SK-N-SH treated with all-trans-retinoic acid at 6 μM for 48 hours (cell line): ENCODE measurements around the gene NOL11.

Source experiments
- ARNTL ChIP-seq: fragments of 450-650 bp; formaldehyde crosslinking; IDR thresholded peaks from 2 replicates; pipeline ENCODE4 v1.5.0; 2020; ENCODE audit warnings: low read depth, mild to moderate bottlenecking, moderate library complexity, borderline replicate concordance
- CREB5 ChIP-seq: fragments of 250-450 bp; sonication (Bioruptor Pico); IDR thresholded peaks from 2 replicates; pipeline ENCODE4 v1.5.1; 2020; ENCODE audit warnings: low read depth, mild to moderate bottlenecking, moderate library complexity
- ISL1 ChIP-seq: fragments of 250-450 bp; sonication (Bioruptor Pico); IDR thresholded peaks from 2 replicates; pipeline ENCODE4 v2.1.2; 2022; ENCODE audit warnings: mild to moderate bottlenecking, moderate library complexity
- OSR1 ChIP-seq: fragments of 250-450 bp; sonication (Bioruptor Pico); IDR thresholded peaks from 2 replicates; pipeline ENCODE4 v1.8.0; 2022; ENCODE audit warnings: moderate library complexity, mild to moderate bottlenecking, inconsistent platforms
- SNAI2 ChIP-seq: fragments of 250-450 bp; sonication (Bioruptor Pico); IDR thresholded peaks from 2 replicates; pipeline ENCODE4 v1.5.0; 2020; ENCODE audit warnings: mild to moderate bottlenecking, moderate library complexity
- TCF4 ChIP-seq: fragments of 250-450 bp; sonication (Bioruptor Pico); IDR thresholded peaks from 2 replicates; pipeline ENCODE4 v1.8.0; 2021; ENCODE audit warnings: mild to moderate bottlenecking, moderate library complexity, borderline replicate concordance
- TOX ChIP-seq: fragments of 250-450 bp; sonication (Bioruptor Pico); IDR thresholded peaks from 2 replicates; pipeline ENCODE4 v1.8.0; 2021; ENCODE audit warnings: mild to moderate bottlenecking, moderate library complexity, borderline replicate concordance
- ZNF70 ChIP-seq: fragments of 450-650 bp; formaldehyde crosslinking; IDR thresholded peaks from 2 replicates; pipeline ENCODE4 v1.5.0; 2020; ENCODE audit warnings: mild to moderate bottlenecking, moderate library complexity
- TF ChIP-seq, protein P1 (sequence below): fragments of 250-450 bp; sonication (Bioruptor Pico); IDR thresholded peaks from 2 replicates; pipeline ENCODE4 v1.8.0; 2020; ENCODE audit warnings: mild to moderate bottlenecking, moderate library complexity, borderline replicate concordance
- TF ChIP-seq, protein P2 (sequence below): fragments of 250-450 bp; sonication (Bioruptor Pico); IDR thresholded peaks from 2 replicates; pipeline ENCODE4 v1.8.0; 2021; ENCODE audit warnings: low read depth, mild to moderate bottlenecking, moderate library complexity, borderline replicate concordance

DNA sequence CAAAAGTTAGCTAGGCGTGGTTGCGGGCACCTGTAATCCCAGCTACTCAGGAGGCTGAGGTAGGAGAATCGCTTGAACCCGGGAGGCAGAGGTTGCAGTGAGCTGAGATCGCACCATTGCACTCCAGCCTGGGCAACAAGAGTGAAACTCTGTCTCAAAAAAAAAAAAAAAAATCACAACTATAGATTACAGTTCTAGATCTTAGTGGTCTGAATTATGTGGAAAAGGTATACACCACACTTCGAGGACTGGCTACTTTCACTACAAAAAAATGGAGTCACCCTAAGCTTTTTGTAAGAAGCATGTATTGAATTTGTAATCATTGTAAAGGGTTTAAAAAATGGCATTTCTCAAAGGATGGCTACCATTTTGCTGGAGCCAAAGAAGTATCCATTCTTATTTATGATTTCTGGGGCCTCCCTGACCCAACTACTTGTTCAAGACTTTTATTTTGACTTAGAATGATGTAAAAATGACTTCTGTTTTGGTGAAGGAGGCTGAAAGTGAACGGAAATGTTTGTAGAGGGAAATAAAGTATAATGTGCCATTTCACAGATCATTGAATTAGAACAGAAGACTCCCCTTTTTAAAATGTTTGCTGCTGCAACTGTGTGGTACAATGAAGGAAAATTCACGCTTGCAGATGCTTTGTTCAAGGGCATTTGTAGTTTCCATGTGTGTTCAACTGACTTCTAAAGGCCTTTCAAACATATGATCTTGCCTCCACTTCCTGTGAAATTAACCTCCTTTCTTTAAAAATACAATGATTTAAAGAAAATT lies 37.1 kb upstream of the NOL11 start:
- no peak for TF ChIP-seq SNAI2 (CRISPR knock-in tag)
- TF ChIP-seq, protein P1, sequence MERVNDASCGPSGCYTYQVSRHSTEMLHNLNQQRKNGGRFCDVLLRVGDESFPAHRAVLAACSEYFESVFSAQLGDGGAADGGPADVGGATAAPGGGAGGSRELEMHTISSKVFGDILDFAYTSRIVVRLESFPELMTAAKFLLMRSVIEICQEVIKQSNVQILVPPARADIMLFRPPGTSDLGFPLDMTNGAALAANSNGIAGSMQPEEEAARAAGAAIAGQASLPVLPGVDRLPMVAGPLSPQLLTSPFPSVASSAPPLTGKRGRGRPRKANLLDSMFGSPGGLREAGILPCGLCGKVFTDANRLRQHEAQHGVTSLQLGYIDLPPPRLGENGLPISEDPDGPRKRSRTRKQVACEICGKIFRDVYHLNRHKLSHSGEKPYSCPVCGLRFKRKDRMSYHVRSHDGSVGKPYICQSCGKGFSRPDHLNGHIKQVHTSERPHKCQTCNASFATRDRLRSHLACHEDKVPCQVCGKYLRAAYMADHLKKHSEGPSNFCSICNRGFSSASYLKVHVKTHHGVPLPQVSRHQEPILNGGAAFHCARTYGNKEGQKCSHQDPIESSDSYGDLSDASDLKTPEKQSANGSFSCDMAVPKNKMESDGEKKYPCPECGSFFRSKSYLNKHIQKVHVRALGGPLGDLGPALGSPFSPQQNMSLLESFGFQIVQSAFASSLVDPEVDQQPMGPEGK (CRISPR knock-in tag) = no peak
- TF ChIP-seq TCF4 = no peak
- no peak for TF ChIP-seq OSR1
- TF ChIP-seq TOX (CRISPR knock-in tag) = no peak
- TF ChIP-seq, protein P2, sequence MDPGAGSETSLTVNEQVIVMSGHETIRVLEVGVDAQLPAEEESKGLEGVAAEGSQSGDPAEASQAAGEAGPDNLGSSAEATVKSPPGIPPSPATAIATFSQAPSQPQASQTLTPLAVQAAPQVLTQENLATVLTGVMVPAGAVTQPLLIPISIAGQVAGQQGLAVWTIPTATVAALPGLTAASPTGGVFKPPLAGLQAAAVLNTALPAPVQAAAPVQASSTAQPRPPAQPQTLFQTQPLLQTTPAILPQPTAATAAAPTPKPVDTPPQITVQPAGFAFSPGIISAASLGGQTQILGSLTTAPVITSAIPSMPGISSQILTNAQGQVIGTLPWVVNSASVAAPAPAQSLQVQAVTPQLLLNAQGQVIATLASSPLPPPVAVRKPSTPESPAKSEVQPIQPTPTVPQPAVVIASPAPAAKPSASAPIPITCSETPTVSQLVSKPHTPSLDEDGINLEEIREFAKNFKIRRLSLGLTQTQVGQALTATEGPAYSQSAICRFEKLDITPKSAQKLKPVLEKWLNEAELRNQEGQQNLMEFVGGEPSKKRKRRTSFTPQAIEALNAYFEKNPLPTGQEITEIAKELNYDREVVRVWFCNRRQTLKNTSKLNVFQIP (CRISPR knock-in tag) = no peak
- TF ChIP-seq CREB5 = no peak
- no peak for TF ChIP-seq ARNTL
- no peak for TF ChIP-seq ZNF70 (CRISPR knock-in tag)
- TF ChIP-seq ISL1 (CRISPR knock-in tag) = no peak
